ENCODE measurements around the gene SCIN.

- TF ChIP-seq CTCF (IDR thresholded peaks at IDR 0.05) = peak in 1 of 3 donors; percentile 34
- TF ChIP-seq POLR2A (IDR thresholded peaks at IDR 0.05) = peak; percentile 87
Measured at GRCh38 chr7:12686891-12687717, 116.6 kb downstream of the SCIN start, which contains the start of gene ARL4A.
